Stimulated activated naive CD4-positive, alpha-beta T cell treated with Interleukin-2 at 50 U/mL for 16 hours (primary cell): ENCODE results near the gene HSPA9.
"Not testable (repeated sequence)": the region's sequence is repeated elsewhere in the genome, so short reads cannot be mapped to it uniquely, and the experiment has no call there.

Experiments used
- DNase-seq: peaks from one replicate; lab custom pipeline; 2025; lab: John Stamatoyannopoulos, UW

The HSPA9 gene

DNA sequence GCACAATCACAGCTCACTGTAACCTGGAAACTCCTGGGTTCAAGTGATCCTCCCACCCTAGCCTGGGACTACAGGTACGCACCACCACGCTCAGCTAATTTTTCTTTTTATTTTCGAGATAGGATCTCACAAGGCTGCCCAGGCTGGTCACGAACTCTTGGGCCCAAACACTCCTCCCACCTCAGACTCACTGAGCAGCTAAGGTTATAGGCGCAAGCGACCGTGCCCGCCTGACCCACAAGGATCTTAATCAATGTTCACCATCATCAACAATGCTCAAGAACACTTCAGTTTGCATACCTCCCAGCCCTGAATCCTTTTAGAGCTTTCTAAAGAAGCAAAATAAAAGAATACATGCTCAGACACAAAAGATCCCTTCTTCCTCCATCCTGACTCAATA lies 45.4 kb downstream of the HSPA9 start:
- no peak for DNase-seq

DNA sequence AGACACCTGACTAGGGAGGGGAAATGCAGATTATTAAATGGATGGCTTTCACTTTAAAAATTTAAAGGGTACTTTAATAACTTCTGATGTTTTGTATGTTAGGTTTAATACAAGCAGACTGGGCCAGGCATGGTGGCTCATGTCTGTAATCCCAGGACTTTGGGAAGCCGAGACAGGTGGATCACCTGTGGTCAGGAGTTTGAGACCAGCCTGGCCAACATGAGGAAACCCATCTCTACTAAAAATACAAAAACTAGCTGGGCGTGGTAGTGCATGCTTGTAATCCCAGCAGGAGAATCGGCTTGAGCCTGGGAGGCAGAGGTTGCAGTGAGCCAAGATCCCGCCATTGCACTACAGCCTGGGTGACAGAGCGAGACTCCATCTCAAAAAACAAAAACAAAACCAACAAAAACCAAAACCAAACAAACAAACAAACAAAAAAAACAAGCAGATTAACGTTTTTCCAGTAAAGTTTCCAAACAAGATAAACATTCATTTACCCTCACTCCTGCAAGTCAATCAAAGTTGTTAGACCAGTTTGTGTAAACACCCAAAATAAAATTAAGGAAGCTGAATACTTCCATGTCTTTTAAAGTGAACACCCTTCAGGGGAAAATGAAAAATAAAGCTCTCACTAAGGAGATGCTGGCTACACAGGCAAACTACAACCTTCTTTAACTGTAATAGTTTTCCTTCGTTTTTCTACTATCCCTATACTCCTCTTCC lies 46.3 kb downstream of the HSPA9 start:
- no peak for DNase-seq

DNA sequence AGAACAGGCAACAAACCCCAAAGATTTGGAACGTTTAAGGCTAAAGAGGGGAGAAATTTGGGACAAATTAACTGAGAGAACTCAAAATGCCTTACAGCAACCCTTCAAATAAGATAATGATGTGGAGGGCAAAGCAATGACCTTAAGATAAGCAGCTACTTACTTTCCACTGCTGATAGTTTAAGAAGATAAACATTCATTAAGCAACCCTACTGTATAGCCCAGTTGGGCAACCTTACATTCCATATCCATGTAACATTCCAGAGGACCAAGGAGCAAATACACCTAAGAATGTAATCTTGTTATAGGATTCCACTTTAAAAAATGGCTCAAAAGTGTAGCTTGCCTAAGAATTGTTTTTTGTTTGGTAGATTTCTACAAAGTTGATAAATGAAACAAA lies 47.0 kb downstream of the HSPA9 start:
- no peak for DNase-seq

DNA sequence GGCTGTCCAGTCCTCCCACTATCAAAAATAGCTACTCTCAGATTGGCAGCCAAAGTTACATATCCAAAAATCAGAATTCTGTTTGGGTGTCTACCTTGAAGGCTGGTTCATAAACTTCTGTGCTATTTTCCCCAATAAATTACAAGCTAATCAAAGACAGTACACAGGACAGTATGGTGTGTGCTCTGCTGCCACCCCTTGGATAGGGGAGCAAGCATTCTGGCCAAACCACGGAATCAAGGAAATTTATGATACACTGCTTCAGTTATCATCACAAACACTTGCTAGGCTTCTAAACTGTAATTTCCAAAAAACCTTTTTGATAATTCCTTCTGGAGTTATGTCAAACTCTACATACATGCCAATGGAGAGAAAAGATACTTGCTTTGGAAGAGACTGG lies 48.0 kb downstream of the HSPA9 start:
- DNase-seq, result no peak

DNA sequence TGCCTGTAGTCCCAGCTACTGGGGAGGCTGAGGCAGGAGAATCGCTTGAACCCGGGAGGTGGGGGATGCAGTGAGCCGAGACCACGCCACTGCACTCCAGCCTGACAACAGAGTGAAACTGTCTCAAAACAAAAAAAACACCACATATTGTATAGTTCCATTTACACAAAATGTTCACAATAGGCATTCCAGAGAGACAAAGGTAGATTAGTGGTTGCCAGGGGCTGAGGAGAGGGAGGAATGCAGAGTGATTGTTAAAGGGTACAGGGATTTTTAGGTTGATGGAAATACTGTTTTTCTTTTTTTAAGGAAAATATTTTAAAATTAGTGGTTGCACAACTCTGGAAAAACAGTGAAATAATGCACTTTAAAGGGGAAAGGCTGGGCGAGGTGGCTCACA lies 51.8 kb downstream of the HSPA9 start:
- no peak for DNase-seq

DNA sequence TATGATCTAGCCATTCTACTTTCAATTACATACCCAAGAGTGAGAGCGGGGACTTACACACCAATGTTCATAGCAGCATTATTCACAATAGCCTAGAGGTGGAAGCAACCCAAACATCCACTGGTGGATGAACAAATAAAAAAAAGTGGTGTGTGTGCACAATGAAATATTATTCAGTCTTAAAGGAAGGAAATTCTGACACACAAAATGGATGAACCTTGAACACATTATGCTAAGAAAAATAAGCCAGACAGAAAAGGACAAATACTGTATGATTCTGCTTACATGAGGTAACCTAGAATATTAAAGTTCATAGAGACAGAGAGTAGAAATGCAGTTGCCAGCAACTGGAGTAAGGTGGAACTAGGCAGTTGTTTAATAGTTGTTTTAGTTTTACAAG lies 54.2 kb downstream of the HSPA9 start:
- no peak for DNase-seq

DNA sequence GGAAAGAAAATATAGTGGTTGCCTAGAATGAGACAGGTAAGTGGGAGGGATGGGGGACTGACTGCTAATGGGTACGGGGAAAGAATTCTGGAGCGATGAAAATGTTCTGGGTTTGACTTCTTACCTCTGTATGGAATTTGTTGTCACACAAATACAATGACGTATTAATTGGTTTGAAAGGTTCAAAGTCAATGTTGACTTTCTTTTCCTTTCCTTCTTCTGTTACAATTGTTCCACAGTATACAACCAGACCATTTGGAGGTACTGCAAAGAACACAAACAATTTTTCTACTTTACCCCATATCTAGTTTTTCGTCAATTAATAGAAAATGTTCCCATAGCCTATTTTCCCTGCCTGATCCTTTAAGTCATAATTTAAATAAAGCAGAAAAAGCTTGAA lies 57.8 kb downstream of the HSPA9 start:
- no peak for DNase-seq

DNA sequence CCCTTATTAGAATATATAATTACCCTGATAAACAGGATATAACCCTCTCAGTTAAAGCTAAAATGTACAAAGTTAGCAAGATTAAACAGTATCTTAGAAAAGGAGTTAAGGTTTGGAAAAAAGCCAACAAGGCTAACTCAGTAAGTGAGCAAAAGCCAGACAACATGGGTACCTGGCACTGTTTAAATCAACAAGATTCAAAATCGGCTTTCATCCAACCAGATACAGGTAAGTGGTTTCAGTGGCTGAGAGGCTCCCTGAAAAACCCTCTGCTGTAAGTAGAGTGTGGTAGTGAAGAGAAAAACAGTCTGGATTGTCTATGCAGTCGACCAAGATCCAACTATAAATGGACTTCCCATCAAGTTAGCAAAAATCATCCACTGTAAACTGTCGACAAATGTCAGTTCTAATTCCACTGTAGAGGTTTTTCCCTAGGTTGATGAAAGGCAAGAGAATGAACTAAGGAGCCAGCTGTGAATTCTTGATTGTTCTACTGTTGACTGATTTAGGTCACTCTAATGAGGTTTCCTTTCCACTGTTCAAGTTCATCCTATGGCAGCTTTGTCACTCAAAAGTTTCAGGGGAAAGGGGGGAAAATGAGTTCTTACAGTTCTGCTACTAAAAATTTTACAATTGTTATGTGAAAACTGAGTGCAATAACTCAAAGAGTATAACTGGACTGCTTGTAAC lies 59.5 kb downstream of the HSPA9 start:
- DNase-seq, result no peak

DNA sequence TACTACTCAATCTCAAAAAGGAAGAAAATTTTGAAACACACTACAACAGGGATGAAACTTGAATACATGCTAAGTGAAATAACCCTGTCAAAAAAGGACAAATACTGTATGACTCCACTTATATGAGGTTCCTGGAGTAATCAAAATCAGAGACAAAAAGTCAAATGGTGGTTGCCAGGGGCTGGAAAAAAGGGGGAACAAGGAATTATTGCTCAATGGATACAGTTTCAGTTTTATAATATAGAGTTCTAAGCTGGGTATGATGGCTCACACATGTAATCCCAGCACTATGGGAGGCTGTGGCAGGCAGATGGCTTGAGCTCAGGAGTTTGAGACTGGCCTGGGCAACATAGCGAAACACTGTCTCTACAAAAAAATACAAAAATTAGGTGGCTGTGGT lies 61.2 kb downstream of the HSPA9 start:
- no peak for DNase-seq

DNA sequence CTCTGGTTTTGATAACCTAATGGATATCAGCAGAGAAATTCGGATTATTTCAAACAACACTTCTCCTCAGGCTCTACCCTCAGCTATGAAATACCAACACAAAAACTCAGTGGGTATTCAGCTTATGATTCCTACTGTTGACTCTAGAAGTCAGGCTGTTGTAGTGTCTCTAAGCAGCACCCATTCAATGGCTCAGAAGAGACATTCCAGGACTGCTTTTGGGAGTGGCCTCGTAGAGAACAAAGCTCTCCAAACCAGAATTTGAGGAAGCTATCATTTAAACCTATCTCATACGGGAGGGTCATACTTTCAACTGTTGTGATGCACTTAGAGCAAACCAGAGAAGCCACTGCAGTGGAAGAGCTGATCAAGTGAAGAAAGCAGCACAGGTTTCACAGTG lies 66.2 kb downstream of the HSPA9 start:
- DNase-seq, result no peak

DNA sequence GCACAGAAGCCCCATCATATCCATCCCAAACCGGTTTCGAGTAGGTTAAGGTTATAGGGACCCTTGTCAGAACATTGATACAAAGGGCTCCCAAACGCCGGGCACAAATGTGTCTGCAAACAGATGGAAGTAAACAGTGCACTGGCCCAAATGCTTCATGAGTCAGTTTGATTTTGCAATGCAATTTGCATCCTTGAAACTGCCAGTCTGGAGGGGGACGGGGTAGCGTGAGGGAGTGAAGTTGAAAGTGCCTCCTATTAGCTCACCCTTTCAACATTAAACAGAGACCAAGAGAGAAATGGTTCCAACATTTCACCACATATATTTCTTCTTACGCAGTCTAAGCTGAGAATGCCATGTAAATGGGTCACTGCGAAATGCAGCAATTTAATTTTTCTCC lies 67.7 kb downstream of the HSPA9 start:
- not testable (repeated sequence) for DNase-seq

DNA sequence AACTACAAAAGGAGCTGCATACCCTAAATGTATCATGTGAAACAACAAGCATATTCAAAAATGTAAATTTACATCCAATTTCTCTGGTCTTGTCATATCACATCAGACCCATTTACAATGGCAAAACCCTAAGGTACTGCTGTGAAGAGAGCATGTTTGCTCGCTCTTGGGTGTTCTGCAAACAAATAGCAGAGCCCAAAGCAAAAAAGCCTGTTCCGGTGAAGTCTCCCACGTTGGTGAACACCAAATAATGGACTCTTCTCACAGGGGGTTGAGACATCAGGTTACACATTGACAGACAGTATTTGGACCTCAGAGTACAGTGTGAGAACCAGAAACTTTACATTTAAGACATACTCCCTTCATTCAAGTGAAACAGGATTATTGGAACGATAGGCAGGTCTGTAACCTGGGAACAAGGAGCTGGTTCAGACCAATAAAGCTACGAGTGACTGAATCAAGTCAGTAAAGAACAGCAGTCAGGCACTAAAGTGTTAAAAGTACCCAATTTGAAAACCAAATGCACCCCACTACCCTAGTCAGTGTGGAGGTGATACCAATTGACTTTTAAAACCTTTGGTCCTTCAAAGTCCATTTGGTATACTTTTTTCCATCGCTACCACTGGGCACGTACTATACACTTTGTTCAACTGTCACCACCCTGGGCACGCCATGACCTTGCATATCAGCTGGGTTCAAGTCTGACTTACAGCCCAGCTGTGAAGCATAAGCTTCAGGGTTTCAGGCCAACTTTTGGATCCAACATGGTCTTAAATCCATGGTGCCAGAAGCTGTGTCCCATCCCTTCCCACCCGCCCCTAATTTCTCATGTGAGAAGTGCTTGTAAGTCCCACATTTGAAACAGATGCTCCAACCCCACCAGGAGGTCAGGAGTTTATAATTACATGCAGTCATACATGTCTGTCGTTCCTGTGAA lies 68.6 kb downstream of the HSPA9 start:
- no peak for DNase-seq

DNA sequence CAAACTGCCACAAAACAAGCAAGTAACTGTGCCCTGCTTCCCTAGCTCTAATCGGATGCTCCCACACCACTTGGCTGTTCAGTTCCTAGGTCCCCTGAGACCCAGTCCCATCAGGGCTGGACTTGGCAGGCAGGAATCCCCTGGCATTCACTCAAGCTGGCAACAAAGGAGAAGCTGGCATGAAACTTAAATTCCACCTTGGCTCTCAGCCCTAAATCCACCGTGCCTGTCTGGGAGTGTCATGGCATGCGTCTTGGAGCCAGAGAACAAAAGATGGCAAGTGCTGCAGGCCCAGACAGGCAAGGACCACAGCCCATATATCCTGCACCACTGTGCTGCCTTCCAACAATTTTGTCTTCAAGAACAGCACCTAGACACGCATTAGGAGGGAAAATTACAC lies 70.4 kb downstream of the HSPA9 start:
- DNase-seq, result no peak
